HepG2 (cell line): ENCODE results near the gene EYA2. TPM values are rescaled to one million over a fixed set of nuclear protein-coding genes. Genes with fewer than 3 reads are reported as not detected.
A peak's percentile ranks its signal among the peaks of the same experiment; 100 is the strongest.

ENCODE experiments used
- ADNP ChIP-seq: sonication (generic); formaldehyde crosslinking; IDR thresholded peaks from 2 replicates; pipeline ENCODE4 v1.4.0; 2020; ENCODE audit warnings: missing genetic modification reagents
- AGO1 ChIP-seq: fragments of 200-400 bp; formaldehyde crosslinking; IDR thresholded peaks from 2 replicates; pipeline ENCODE4 v1.6.1; 2017; ENCODE audit warnings: mild to moderate bottlenecking, low read depth, low read length, moderate library complexity; ENCODE audit not compliant: poor library complexity, severe bottlenecking
- ATM ChIP-seq: fragments of 450-650 bp; IDR thresholded peaks from 2 replicates; pipeline ENCODE4 v1.7.1; 2017; ENCODE audit warnings: mild to moderate bottlenecking, borderline replicate concordance
- EED ChIP-seq: sonication (generic); formaldehyde crosslinking; IDR thresholded peaks from 2 replicates; pipeline ENCODE4 v1.5.0; 2020; ENCODE audit warnings: mild to moderate bottlenecking, missing genetic modification reagents
- HNRNPUL1 ChIP-seq: fragments of 200-400 bp; formaldehyde crosslinking; IDR thresholded peaks from 2 replicates; pipeline ENCODE4 v1.6.1; 2017; ENCODE audit warnings: low read depth, mild to moderate bottlenecking, low read length, moderate library complexity
- NBN ChIP-seq: fragments of 450-650 bp; conservative IDR thresholded peaks from 2 replicates; pipeline ENCODE4 v1.6.1; 2017
- PATZ1 ChIP-seq: sonication (generic); formaldehyde crosslinking; IDR thresholded peaks from 2 replicates; pipeline ENCODE4 v1.4.0; 2020; ENCODE audit warnings: missing genetic modification reagents
- PLRG1 ChIP-seq: fragments of 450-650 bp; conservative IDR thresholded peaks from 2 replicates; pipeline ENCODE4 v1.6.1; 2016
- SP140L ChIP-seq: sonication (generic); formaldehyde crosslinking; IDR thresholded peaks from 2 replicates; pipeline ENCODE4 v1.4.0; 2020; ENCODE audit warnings: missing genetic modification reagents, borderline replicate concordance
- SRF ChIP-seq: IDR thresholded peaks from 2 replicates; pipeline ENCODE4 v1.6.1; 2011; ENCODE audit warnings: mild to moderate bottlenecking, low read depth, low read length, moderate library complexity
- THAP11 ChIP-seq: IDR thresholded peaks from 2 replicates; pipeline ENCODE4 v1.6.1; 2016; ENCODE audit warnings: missing biosample characterization, missing genetic modification reagents
- ZBTB49 ChIP-seq: sonication (generic); formaldehyde crosslinking; IDR thresholded peaks from 2 replicates; pipeline ENCODE4 v1.4.0; 2020; ENCODE audit warnings: missing genetic modification reagents, borderline replicate concordance
- ZNF574 ChIP-seq: sonication (generic); formaldehyde crosslinking; IDR thresholded peaks from 2 replicates; pipeline ENCODE4 v1.4.0; 2020; ENCODE audit warnings: missing genetic modification reagents
- ZNF740 ChIP-seq: sonication (generic); formaldehyde crosslinking; IDR thresholded peaks from 2 replicates; pipeline ENCODE4 v1.4.0; 2020; ENCODE audit warnings: missing genetic modification reagents
- ZSCAN31 ChIP-seq: sonication (generic); formaldehyde crosslinking; IDR thresholded peaks from 2 replicates; pipeline ENCODE4 v1.5.0; 2020; ENCODE audit warnings: low read depth, mild to moderate bottlenecking, missing genetic modification reagents
- polyA plus RNA-seq, 8 experiments: library from polyadenylated mRNA; depleted of rRNA in 3 of 8; stranded (reverse) in 7 of 8; unstranded in 1 of 8; fragments of >200 nt; fragmentation: Illumina TruSeq in 4 of 8; extraction: Trizol in 4 of 8; gene quantifications; 2 replicates each; pipeline versions ENCODE4 v1.2.1 to v1.2.3, GENCODE V29; 2011 to 2016; ENCODE audit warnings: low read depth in 4 of 8, missing spikeins in 1 of 8, mixed read lengths in 1 of 8; ENCODE audit not compliant: insufficient read depth in 1 of 8
- total RNA-seq, 5 experiments: library from RNA; depleted of rRNA; stranded (reverse); fragments of >200 nt; fragmentation: Illumina TruSeq; extraction: Trizol; gene quantifications; 2 replicates each; pipeline ENCODE4 v1.2.3, GENCODE V29; 2016; ENCODE audit warnings: low read depth in 1 of 5
- TF ChIP-seq, protein P1 (sequence below): sonication (generic); formaldehyde crosslinking; IDR thresholded peaks from 2 replicates; pipeline ENCODE4 v1.5.1; 2020; ENCODE audit warnings: missing genetic modification reagents, mild to moderate bottlenecking, borderline replicate concordance
- TF ChIP-seq, protein P2 (sequence below): sonication (generic); formaldehyde crosslinking; IDR thresholded peaks from 2 replicates; pipeline ENCODE4 v1.4.0; 2020; ENCODE audit warnings: mild to moderate bottlenecking, missing genetic modification reagents, borderline replicate concordance

The EYA2 gene
- total and polyA plus RNA-seq, 2 of the 13 experiments (the other 11 are each of a cell fraction or from before 2014, with no cell fraction given): not detected

GRCh38 chr20:46965477-46965876, 70.8 kb downstream of the EYA2 start (continued):
- TF ChIP-seq ZNF740 (CRISPR knock-in tag) (no peak), SP140L (no peak), AGO1 (no peak), THAP11 (no peak), ATM (no peak), ZSCAN31 (no peak), PLRG1 (no peak), PATZ1 (no peak), SRF (no peak), NBN (no peak), HNRNPUL1 (no peak), ZBTB49 (CRISPR knock-in tag) (no peak), EED (CRISPR knock-in tag) (0 out of 2 replicates have a peak, but pooled peaks have one; percentile 32), ZNF574 (CRISPR knock-in tag) (no peak), ADNP (CRISPR knock-in tag) (no peak)
- TF ChIP-seq, protein P1, sequence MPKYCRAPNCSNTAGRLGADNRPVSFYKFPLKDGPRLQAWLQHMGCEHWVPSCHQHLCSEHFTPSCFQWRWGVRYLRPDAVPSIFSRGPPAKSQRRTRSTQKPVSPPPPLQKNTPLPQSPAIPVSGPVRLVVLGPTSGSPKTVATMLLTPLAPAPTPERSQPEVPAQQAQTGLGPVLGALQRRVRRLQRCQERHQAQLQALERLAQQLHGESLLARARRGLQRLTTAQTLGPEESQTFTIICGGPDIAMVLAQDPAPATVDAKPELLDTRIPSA (CRISPR knock-in tag): no peak
- TF ChIP-seq, protein P2, sequence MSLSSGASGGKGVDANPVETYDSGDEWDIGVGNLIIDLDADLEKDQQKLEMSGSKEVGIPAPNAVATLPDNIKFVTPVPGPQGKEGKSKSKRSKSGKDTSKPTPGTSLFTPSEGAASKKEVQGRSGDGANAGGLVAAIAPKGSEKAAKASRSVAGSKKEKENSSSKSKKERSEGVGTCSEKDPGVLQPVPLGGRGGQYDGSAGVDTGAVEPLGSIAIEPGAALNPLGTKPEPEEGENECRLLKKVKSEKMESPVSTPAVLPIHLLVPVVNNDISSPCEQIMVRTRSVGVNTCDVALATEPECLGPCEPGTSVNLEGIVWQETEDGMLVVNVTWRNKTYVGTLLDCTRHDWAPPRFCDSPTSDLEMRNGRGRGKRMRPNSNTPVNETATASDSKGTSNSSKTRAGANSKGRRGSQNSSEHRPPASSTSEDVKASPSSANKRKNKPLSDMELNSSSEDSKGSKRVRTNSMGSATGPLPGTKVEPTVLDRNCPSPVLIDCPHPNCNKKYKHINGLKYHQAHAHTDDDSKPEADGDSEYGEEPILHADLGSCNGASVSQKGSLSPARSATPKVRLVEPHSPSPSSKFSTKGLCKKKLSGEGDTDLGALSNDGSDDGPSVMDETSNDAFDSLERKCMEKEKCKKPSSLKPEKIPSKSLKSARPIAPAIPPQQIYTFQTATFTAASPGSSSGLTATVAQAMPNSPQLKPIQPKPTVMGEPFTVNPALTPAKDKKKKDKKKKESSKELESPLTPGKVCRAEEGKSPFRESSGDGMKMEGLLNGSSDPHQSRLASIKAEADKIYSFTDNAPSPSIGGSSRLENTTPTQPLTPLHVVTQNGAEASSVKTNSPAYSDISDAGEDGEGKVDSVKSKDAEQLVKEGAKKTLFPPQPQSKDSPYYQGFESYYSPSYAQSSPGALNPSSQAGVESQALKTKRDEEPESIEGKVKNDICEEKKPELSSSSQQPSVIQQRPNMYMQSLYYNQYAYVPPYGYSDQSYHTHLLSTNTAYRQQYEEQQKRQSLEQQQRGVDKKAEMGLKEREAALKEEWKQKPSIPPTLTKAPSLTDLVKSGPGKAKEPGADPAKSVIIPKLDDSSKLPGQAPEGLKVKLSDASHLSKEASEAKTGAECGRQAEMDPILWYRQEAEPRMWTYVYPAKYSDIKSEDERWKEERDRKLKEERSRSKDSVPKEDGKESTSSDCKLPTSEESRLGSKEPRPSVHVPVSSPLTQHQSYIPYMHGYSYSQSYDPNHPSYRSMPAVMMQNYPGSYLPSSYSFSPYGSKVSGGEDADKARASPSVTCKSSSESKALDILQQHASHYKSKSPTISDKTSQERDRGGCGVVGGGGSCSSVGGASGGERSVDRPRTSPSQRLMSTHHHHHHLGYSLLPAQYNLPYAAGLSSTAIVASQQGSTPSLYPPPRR (CRISPR knock-in tag): no peak
